ENCODE data around the gene TRUB1. TPM values are rescaled to one million over a fixed set of nuclear protein-coding genes. Genes with fewer than 3 reads are reported as not detected.

The TRUB1 gene
- total RNA-seq, 1 donor from 2014 or later: 13.9 TPM

GRCh38 chr10:115003396-115003795 lies 65.4 kb downstream of the TRUB1 start:
- POLR2A ChIA-PET: no interaction called here
- DNase-seq: no peak
- Mint-ChIP-seq H3K36me3 (ENCODE audit: low read depth) (no peaks in the 10 kb centered on the region), H3K27ac (no peak overlapping the region), H3K27me3 (no peaks in the 10 kb centered on the region), H3K4me3 (no peak overlapping the region), H3K9me3 (no peaks in the 10 kb centered on the region), H3K4me1 (peaks cover 23% of the 10 kb centered on the region)
- intact Hi-C loops (cut with micrococcal nuclease): no loop called here
- no peak for ATAC-seq (ENCODE audit: low read depth)
- CTCF ChIA-PET: interaction anchor here (1.4 kb wide), 1 partner anchor 12 kb away, joined by 4 read pairs; no protein-coding TSS in a partner anchor
- TF ChIP-seq CTCF (IDR thresholded peaks at IDR 0.05): no peak

GRCh38 chr10:115004236-115004862 lies 66.4 kb downstream of the TRUB1 start:
- no peak for DNase-seq
- no peaks in the 10 kb centered on the region for H3K27me3 Mint-ChIP-seq

GRCh38 chr10:115005771-115006170 lies 67.8 kb downstream of the TRUB1 start:
- ATAC-seq (ENCODE audit: low read depth) (no peak), DNase-seq (no peak)
- Mint-ChIP-seq H3K9me3 (peaks cover 4% of the 10 kb centered on the region), H3K27me3 (no peaks in the 10 kb centered on the region), H3K27ac (no peak overlapping the region), H3K4me1 (peaks cover 19% of the 10 kb centered on the region), H3K36me3 (ENCODE audit: low read depth) (no peaks in the 10 kb centered on the region), H3K4me3 (no peak overlapping the region)
- no peak for TF ChIP-seq CTCF (IDR thresholded peaks at IDR 0.05)
- POLR2A ChIA-PET: no interaction called here
- intact Hi-C loops (cut with micrococcal nuclease): no loop called here
- CTCF ChIA-PET: no interaction called here

More at GRCh38 chr10:115004236-115004862, 66.4 kb downstream of the TRUB1 start:
- no peak for ATAC-seq (ENCODE audit: low read depth)
- intact Hi-C loops (cut with micrococcal nuclease): no loop called here
- ChIA-PET POLR2A (no interaction called here), CTCF (interaction anchor here (0.8 kb wide), 1 partner anchor 214 kb away, joined by 4 read pairs; no protein-coding TSS in a partner anchor)
- no peak for TF ChIP-seq CTCF (IDR thresholded peaks at IDR 0.05)
- Mint-ChIP-seq H3K27ac (no peak overlapping the region), H3K4me1 (peaks cover 23% of the 10 kb centered on the region), H3K9me3 (peaks cover 4% of the 10 kb centered on the region), H3K4me3 (no peak overlapping the region), H3K36me3 (ENCODE audit: low read depth) (no peaks in the 10 kb centered on the region)

- H3K36me3 Mint-ChIP-seq (ENCODE audit: low read depth): no peaks in the 10 kb centered on the region
- H3K27ac Mint-ChIP-seq: no peak overlapping the region
- ChIA-PET CTCF (no interaction called here), POLR2A (no interaction called here)
- TF ChIP-seq CTCF (IDR thresholded peaks at IDR 0.05): no peak
- ATAC-seq (ENCODE audit: low read depth): no peak
- H3K27me3 Mint-ChIP-seq: peaks cover 2% of the 10 kb centered on the region
- peaks cover 17% of the 10 kb centered on the region for H3K4me1 Mint-ChIP-seq
- intact Hi-C loops (cut with micrococcal nuclease): no loop called here
- no peak overlapping the region for H3K4me3 Mint-ChIP-seq
- no peaks in the 10 kb centered on the region for H3K9me3 Mint-ChIP-seq
- DNase-seq: no peak
Observed at GRCh38 chr10:115018185-115018931, 80.4 kb downstream of the TRUB1 start.

- CTCF ChIA-PET: no interaction called here
- H3K9me3 Mint-ChIP-seq: no peaks in the 10 kb centered on the region
- TF ChIP-seq CTCF (IDR thresholded peaks at IDR 0.05): no peak
Observed at GRCh38 chr10:115020449-115020848, 82.5 kb downstream of the TRUB1 start.

More at GRCh38 chr10:115020449-115020848, 82.5 kb downstream of the TRUB1 start:
- POLR2A ChIA-PET: no interaction called here
- no peaks in the 10 kb centered on the region for H3K36me3 Mint-ChIP-seq (ENCODE audit: low read depth)
- H3K27me3 Mint-ChIP-seq: peaks cover 2% of the 10 kb centered on the region
- DNase-seq (no peak), ATAC-seq (ENCODE audit: low read depth) (no peak)
- H3K27ac Mint-ChIP-seq: no peak overlapping the region
- no peak overlapping the region for H3K4me3 Mint-ChIP-seq
- intact Hi-C loops (cut with micrococcal nuclease): no loop called here
- peaks cover 17% of the 10 kb centered on the region for H3K4me1 Mint-ChIP-seq

Measured in activated B cell treated with CpG ODN at 0.5 μM for 24 hours (primary cell).